ENCODE results near the gene CDC25B.
A peak's percentile ranks its signal among the peaks of the same experiment; 100 is the strongest.

The CDC25B gene

GRCh38 chr20:3755814-3756480, 40.2 kb upstream of the CDC25B start:
- Mint-ChIP-seq H3K27me3 (no peaks in the 10 kb centered on the region), H3K27ac (no peak overlapping the region), H3K4me1 (ENCODE audit: low read depth in 2 of 2) (peaks cover 4 to 9% of the 10 kb centered on the region in 2 donors), H3K36me3 (ENCODE audit: insufficient read depth) (peaks cover 7% of the 10 kb centered on the region), H3K4me3 (no peak overlapping the region), H3K9me3 (no peaks in the 10 kb centered on the region)
- ATAC-seq (replicated peaks) = no peak
- no peak for DNase-seq

- Mint-ChIP-seq H3K36me3 (ENCODE audit: insufficient read depth) (peaks cover 4% of the 10 kb centered on the region), H3K4me1 (ENCODE audit: low read depth in 2 of 2) (peaks cover 4 to 6% of the 10 kb centered on the region in 2 donors)
Measured at GRCh38 chr20:3757268-3757667, 38.8 kb upstream of the CDC25B start.

GRCh38 chr20:3758566-3758965, 37.5 kb upstream of the CDC25B start:
- H3K27me3 Mint-ChIP-seq = no peaks in the 10 kb centered on the region
- H3K4me3 Mint-ChIP-seq = no peak overlapping the region
- H3K4me1 Mint-ChIP-seq (ENCODE audit: low read depth in 2 of 2) = peaks cover 4 to 6% of the 10 kb centered on the region in 2 donors
- no peak overlapping the region for H3K27ac Mint-ChIP-seq
- DNase-seq = no peak
- H3K36me3 Mint-ChIP-seq (ENCODE audit: insufficient read depth) = peaks cover 4% of the 10 kb centered on the region
- no peaks in the 10 kb centered on the region for H3K9me3 Mint-ChIP-seq
- no peak for ATAC-seq (replicated peaks)

More at GRCh38 chr20:3757268-3757667, 38.8 kb upstream of the CDC25B start:
- Mint-ChIP-seq H3K4me3 (no peak overlapping the region), H3K27me3 (no peaks in the 10 kb centered on the region), H3K27ac (no peak overlapping the region), H3K9me3 (no peaks in the 10 kb centered on the region)
- no peak for ATAC-seq (replicated peaks)
- no peak for DNase-seq

- Mint-ChIP-seq H3K27me3 (no peaks in the 10 kb centered on the region), H3K9me3 (no peaks in the 10 kb centered on the region), H3K27ac (peak overlapping the region in 1 of 2 donors; percentile 79), H3K36me3 (ENCODE audit: insufficient read depth) (peaks cover 4% of the 10 kb centered on the region), H3K4me3 (no peak overlapping the region), H3K4me1 (ENCODE audit: low read depth in 2 of 2) (peaks cover 4 to 8% of the 10 kb centered on the region in 2 donors)
- no peak for ATAC-seq (replicated peaks)
- no peak for DNase-seq
Measured at GRCh38 chr20:3759316-3759823, 36.7 kb upstream of the CDC25B start.

GRCh38 chr20:3759884-3760283, 36.2 kb upstream of the CDC25B start:
- no peaks in the 10 kb centered on the region for H3K9me3 Mint-ChIP-seq
- H3K27ac Mint-ChIP-seq = peak overlapping the region in 1 of 2 donors; percentile 79
- H3K27me3 Mint-ChIP-seq = no peaks in the 10 kb centered on the region
- no peak overlapping the region for H3K4me3 Mint-ChIP-seq
- DNase-seq (no peak), ATAC-seq (replicated peaks) (no peak)
- H3K36me3 Mint-ChIP-seq (ENCODE audit: insufficient read depth) = peaks cover 4% of the 10 kb centered on the region
- H3K4me1 Mint-ChIP-seq (ENCODE audit: low read depth in 2 of 2) = peaks cover 4 to 10% of the 10 kb centered on the region in 2 donors

- Mint-ChIP-seq H3K36me3 (ENCODE audit: insufficient read depth) (peaks cover 4% of the 10 kb centered on the region), H3K27me3 (no peaks in the 10 kb centered on the region), H3K27ac (no peak overlapping the region), H3K4me3 (no peak overlapping the region), H3K9me3 (no peaks in the 10 kb centered on the region), H3K4me1 (ENCODE audit: low read depth in 2 of 2) (peaks cover 4 to 14% of the 10 kb centered on the region in 2 donors)
- DNase-seq (no peak), ATAC-seq (replicated peaks) (no peak)
Measured at GRCh38 chr20:3760655-3761348, 35.3 kb upstream of the CDC25B start.

GRCh38 chr20:3763671-3764601, 32.2 kb upstream of the CDC25B start:
- H3K27ac Mint-ChIP-seq = no peak overlapping the region
- peaks cover 20% of the 10 kb centered on the region for H3K36me3 Mint-ChIP-seq (ENCODE audit: insufficient read depth)
- no peak overlapping the region for H3K4me3 Mint-ChIP-seq
- H3K9me3 Mint-ChIP-seq = no peaks in the 10 kb centered on the region
- ATAC-seq (replicated peaks) (no peak), DNase-seq (no peak)
- H3K4me1 Mint-ChIP-seq (ENCODE audit: low read depth in 2 of 2) = peaks cover 15 to 30% of the 10 kb centered on the region in 2 donors
- no peaks in the 10 kb centered on the region for H3K27me3 Mint-ChIP-seq

- Mint-ChIP-seq H3K4me1 (ENCODE audit: low read depth in 2 of 2) (peaks cover 17 to 31% of the 10 kb centered on the region in 2 donors), H3K4me3 (no peak overlapping the region), H3K27ac (no peak overlapping the region), H3K9me3 (no peaks in the 10 kb centered on the region), H3K27me3 (no peaks in the 10 kb centered on the region), H3K36me3 (ENCODE audit: insufficient read depth) (peaks cover 24% of the 10 kb centered on the region)
- ATAC-seq (replicated peaks) (no peak), DNase-seq (no peak)
Measured at GRCh38 chr20:3764659-3765058, 31.5 kb upstream of the CDC25B start.

- no peaks in the 10 kb centered on the region for H3K9me3 Mint-ChIP-seq
- ATAC-seq (replicated peaks) = no peak
- H3K36me3 Mint-ChIP-seq (ENCODE audit: insufficient read depth) = peaks cover 24% of the 10 kb centered on the region
- DNase-seq = no peak
- H3K4me3 Mint-ChIP-seq = peak overlapping the region in 1 of 2 donors; percentile 46
- H3K4me1 Mint-ChIP-seq (ENCODE audit: low read depth in 2 of 2) = peaks cover 14 to 28% of the 10 kb centered on the region in 2 donors
- no peak overlapping the region for H3K27ac Mint-ChIP-seq
- no peaks in the 10 kb centered on the region for H3K27me3 Mint-ChIP-seq
Measured at GRCh38 chr20:3765171-3765882, 30.8 kb upstream of the CDC25B start.

- H3K4me1 Mint-ChIP-seq (ENCODE audit: low read depth in 2 of 2) = peaks cover 14 to 26% of the 10 kb centered on the region in 2 donors
- no peaks in the 10 kb centered on the region for H3K27me3 Mint-ChIP-seq
- H3K9me3 Mint-ChIP-seq = no peaks in the 10 kb centered on the region
- peak overlapping the region; percentile 89 to 90 for H3K4me3 Mint-ChIP-seq
- peak overlapping the region; percentile 35 to 96 for H3K27ac Mint-ChIP-seq
- ATAC-seq (replicated peaks) (no peak), DNase-seq (no peak)
- peaks cover 24% of the 10 kb centered on the region for H3K36me3 Mint-ChIP-seq (ENCODE audit: insufficient read depth)
Measured at GRCh38 chr20:3766422-3767109, 29.5 kb upstream of the CDC25B start.

GRCh38 chr20:3767110-3767426, 29.0 kb upstream of the CDC25B start:
- Mint-ChIP-seq H3K27me3 (peaks cover 0 to under 1% of the 10 kb centered on the region in 2 donors), H3K4me1 (ENCODE audit: low read depth in 2 of 2) (peaks cover 14 to 26% of the 10 kb centered on the region in 2 donors), H3K4me3 (peak overlapping the region; percentile 89 to 90), H3K36me3 (ENCODE audit: insufficient read depth) (peaks cover 24% of the 10 kb centered on the region), H3K9me3 (no peaks in the 10 kb centered on the region), H3K27ac (peak overlapping the region; percentile 35 to 96)
- ATAC-seq (replicated peaks) (no peak), DNase-seq (no peak)
